Muscle layer of duodenum (tissue), 2 donors: ENCODE results near the gene ZBTB43.

ENCODE experiments used
- H3K27ac ChIP-seq: one replicate; pipeline ENCODE4 v1.7.0; 2013; ENCODE audit warnings: mild to moderate bottlenecking, low read length
- H3K27me3 ChIP-seq: one replicate; pipeline ENCODE4 v1.7.0; 2013; ENCODE audit warnings: low read depth, mild to moderate bottlenecking, control low read depth, low read length
- H3K36me3 ChIP-seq, 2 donors: one replicate each; pipeline ENCODE4 v1.7.0; 2013; ENCODE audit warnings: low read length in 2 of 2, control low read depth in 1 of 2, mild to moderate bottlenecking in 1 of 2; ENCODE audit not compliant: insufficient read depth in 2 of 2, control insufficient read depth in 1 of 2
- H3K4me1 ChIP-seq, 2 donors: one replicate each; pipeline ENCODE4 v1.7.0; 2013; ENCODE audit warnings: low read length in 2 of 2, mild to moderate bottlenecking in 2 of 2, control low read depth in 1 of 2, moderate library complexity in 1 of 2; ENCODE audit not compliant: insufficient read depth in 2 of 2, control insufficient read depth in 1 of 2
- H3K4me3 ChIP-seq, 2 donors: one replicate each; pipeline ENCODE4 v1.7.0; 2013; ENCODE audit warnings: low read length in 2 of 2, low read depth in 1 of 2, mild to moderate bottlenecking in 1 of 2
- H3K9me3 ChIP-seq, 2 donors: one replicate each; pipeline ENCODE4 v1.7.0; 2013; ENCODE audit warnings: low read length in 2 of 2, control low read depth in 1 of 2, mild to moderate bottlenecking in 1 of 2; ENCODE audit not compliant: control insufficient read depth in 1 of 2
- donor health status: healthy.

The ZBTB43 gene

DNA sequence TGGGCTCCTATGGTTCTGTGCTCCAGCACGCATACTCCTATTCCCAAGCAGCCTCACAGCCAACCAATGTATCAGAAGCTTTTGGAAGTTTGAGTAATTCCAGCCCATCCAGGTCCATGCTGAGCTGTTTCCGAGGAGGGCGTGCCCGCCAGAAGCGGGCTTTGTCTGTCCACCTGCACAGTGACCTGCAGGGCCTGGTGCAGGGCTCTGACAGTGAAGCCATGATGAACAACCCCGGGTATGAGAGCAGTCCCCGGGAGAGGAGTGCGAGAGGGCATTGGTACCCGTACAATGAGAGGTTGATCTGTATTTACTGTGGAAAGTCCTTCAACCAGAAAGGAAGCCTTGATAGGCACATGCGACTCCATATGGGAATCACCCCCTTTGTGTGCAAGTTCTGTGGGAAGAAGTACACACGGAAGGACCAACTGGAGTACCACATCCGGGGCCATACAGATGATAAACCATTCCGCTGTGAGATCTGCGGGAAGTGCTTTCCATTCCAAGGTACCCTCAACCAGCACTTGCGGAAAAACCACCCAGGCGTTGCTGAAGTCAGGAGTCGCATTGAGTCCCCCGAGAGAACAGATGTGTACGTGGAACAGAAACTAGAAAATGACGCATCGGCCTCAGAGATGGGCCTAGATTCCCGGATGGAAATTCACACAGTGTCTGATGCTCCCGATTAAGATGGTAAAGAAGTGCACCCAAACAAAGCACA lies 75.5 kb downstream of the ZBTB43 start:
- Histone ChIP-seq H3K27me3 (no peaks in the 10 kb centered on the region), H3K4me3 (no peak overlapping the region), H3K36me3 (peaks cover 16 to 29% of the 10 kb centered on the region in 2 donors)

DNA sequence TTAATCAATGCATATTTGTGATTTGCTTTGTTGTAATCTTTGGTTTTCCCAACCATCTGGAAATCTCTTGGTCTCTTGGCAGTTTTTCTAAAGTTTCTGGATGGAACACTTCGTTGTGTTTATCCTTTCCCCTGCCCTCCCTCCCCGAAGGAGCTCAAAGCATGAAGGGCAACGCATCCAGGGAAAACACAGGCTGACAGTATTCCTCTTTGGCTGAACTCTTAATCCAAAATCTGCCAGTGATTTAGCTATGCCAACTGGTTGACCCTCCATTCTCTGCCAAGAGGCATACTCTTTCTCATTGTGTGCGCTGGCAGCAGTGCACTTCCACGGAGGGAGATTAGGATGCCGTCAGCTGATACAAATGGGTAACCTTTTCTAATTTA lies 76.1 kb downstream of the ZBTB43 start:
- no peaks in the 10 kb centered on the region for H3K9me3 ChIP-seq
- H3K4me1 ChIP-seq: peaks cover 0 to 4% of the 10 kb centered on the region in 2 donors
- no peak overlapping the region for H3K4me3 ChIP-seq
- no peaks in the 10 kb centered on the region for H3K27me3 ChIP-seq
- H3K27ac ChIP-seq: no peak overlapping the region
- peaks cover 16 to 29% of the 10 kb centered on the region in 2 donors for H3K36me3 ChIP-seq

More for the DNA sequence above, 75.5 kb downstream of the ZBTB43 start:
- Histone ChIP-seq H3K27ac (no peak overlapping the region), H3K9me3 (no peaks in the 10 kb centered on the region), H3K4me1 (peaks cover 0 to 4% of the 10 kb centered on the region in 2 donors)

- Histone ChIP-seq H3K4me3 (no peak overlapping the region), H3K27me3 (no peaks in the 10 kb centered on the region), H3K4me1 (peaks cover 0 to 4% of the 10 kb centered on the region in 2 donors), H3K9me3 (no peaks in the 10 kb centered on the region), H3K36me3 (peaks cover 16 to 29% of the 10 kb centered on the region in 2 donors), H3K27ac (no peak overlapping the region)
Observed at GRCh38 chr9:126882746-126883145, 77.9 kb downstream of the ZBTB43 start.

DNA sequence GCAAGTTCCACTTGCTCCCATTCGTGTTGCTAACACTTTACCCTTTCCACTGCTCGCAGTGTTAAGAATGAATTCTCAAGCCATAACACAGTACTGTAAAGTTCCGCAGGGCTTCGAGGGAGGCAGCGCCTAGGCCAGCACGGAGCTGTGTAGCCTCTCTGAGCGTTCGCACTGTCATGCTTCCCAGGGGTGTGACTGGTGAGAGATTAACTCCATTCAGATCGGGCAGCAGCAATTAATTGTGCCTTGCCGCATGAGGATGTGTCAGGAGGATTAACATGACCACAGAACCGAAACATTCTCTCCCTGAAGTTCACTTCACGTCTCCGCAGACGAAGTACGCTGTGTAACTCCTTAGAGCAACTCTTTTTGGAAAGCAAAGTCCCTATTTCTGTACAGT lies 78.8 kb downstream of the ZBTB43 start:
- H3K27me3 ChIP-seq: no peaks in the 10 kb centered on the region
- no peak overlapping the region for H3K4me3 ChIP-seq
- no peaks in the 10 kb centered on the region for H3K9me3 ChIP-seq
- peaks cover 16 to 29% of the 10 kb centered on the region in 2 donors for H3K36me3 ChIP-seq
- no peak overlapping the region for H3K27ac ChIP-seq
- peaks cover 0 to 4% of the 10 kb centered on the region in 2 donors for H3K4me1 ChIP-seq

GRCh38 chr9:126885131-126885641 lies 80.3 kb downstream of the ZBTB43 start:
- Histone ChIP-seq H3K27me3 (no peaks in the 10 kb centered on the region), H3K4me1 (peaks cover 0 to 3% of the 10 kb centered on the region in 2 donors), H3K27ac (no peak overlapping the region), H3K36me3 (peaks cover 6 to 21% of the 10 kb centered on the region in 2 donors), H3K4me3 (no peak overlapping the region), H3K9me3 (no peaks in the 10 kb centered on the region)

DNA sequence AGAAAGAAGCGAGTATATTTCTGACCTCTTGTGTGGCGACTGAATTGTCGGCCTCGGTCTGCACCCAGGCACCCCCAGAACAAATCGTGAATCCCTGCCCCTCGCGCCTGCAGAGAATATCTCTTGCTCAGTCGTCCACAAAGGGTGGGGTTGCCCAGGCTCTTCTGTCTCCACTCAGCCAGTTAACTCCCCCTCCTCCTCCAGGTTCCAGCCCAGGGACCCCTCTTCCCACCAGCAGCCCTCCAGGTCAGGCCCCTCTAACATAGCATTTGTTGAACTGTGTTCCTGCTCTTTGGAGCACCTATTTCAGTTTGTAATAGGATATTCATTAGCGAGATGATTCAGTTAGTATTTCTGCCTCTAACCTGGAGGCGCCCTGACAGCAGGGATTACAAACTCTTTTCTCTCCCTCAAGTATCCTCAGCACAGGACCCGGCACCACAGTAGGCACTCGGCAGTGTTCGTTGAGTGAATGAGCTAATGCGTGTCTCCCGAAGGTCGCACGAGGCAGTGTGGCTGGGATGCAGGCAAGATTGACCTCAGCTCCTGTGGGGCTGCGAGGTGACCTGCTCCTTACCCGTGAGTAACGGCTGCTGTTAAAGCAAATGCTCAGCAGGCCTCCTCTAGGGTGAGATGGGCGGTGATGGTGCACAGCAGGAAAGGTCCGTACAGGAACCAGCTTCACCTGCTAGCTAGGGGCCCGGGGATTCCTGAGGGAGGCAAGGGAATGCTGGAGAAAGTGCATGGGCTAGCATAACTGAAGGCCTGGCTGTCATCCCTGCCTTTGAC lies 81.4 kb downstream of the ZBTB43 start:
- H3K9me3 ChIP-seq: no peaks in the 10 kb centered on the region
- H3K27me3 ChIP-seq: no peaks in the 10 kb centered on the region
- H3K4me3 ChIP-seq: no peak overlapping the region
- no peak overlapping the region for H3K27ac ChIP-seq
- H3K4me1 ChIP-seq: no peaks in the 10 kb centered on the region
- peaks cover 0 to 14% of the 10 kb centered on the region in 2 donors for H3K36me3 ChIP-seq

- Histone ChIP-seq H3K4me3 (no peak overlapping the region), H3K27ac (no peak overlapping the region), H3K36me3 (peaks cover 0 to 9% of the 10 kb centered on the region in 2 donors), H3K9me3 (no peaks in the 10 kb centered on the region), H3K27me3 (no peaks in the 10 kb centered on the region), H3K4me1 (no peaks in the 10 kb centered on the region)
Observed at GRCh38 chr9:126886897-126887296, 82.1 kb downstream of the ZBTB43 start.
